Upper lobe of right lung (tissue), 1 donor: ENCODE data around the gene SLX4IP. TPM values are rescaled to one million over a fixed set of nuclear protein-coding genes. Genes with fewer than 3 reads are reported as not detected.
A peak's percentile ranks its signal among the peaks of the same experiment; 100 is the strongest.

ENCODE experiments used
- ATAC-seq: fragments of 200-7000 bp; cut with Tn5 transposase; one replicate; pipeline ENCODE4 v1.9.1; 2020; ENCODE audit warnings: mild to moderate bottlenecking, moderate library complexity
- DNase-seq: peaks from one replicate; pipeline ENCODE4 v3.0.0-alpha.2; 2020
- H3K27ac ChIP-seq: fragments of 200-600 bp; one replicate; pipeline ENCODE4 v1.8.0; 2022
- H3K27me3 ChIP-seq: fragments of 200-600 bp; one replicate; pipeline ENCODE4 v1.8.0; 2022; ENCODE audit warnings: mild to moderate bottlenecking
- H3K36me3 ChIP-seq: fragments of 200-600 bp; one replicate; pipeline ENCODE4 v1.8.0; 2022
- H3K4me1 ChIP-seq: fragments of 200-600 bp; one replicate; pipeline ENCODE4 v1.8.0; 2022
- H3K4me3 ChIP-seq: fragments of 200-600 bp; one replicate; pipeline ENCODE4 v1.8.0; 2022; ENCODE audit warnings: mild to moderate bottlenecking
- H3K9me3 ChIP-seq: fragments of 200-600 bp; one replicate; pipeline ENCODE4 v1.8.0; 2022
- intact Hi-C: fragments of 100-400 bp; cut with DNase I; formaldehyde crosslinking; loops from one replicate; pipeline ENCODE4 v1.11.0; 2022
- total RNA-seq: library from RNA; stranded (reverse); fragmentation: NEBNext Ultra II Directional; extraction: Animal tissue kit (Norgen Biotek cat#: 25700); gene quantifications from one replicate; pipeline ENCODE4 v1.2.1, GENCODE V29; 2021
- TF ChIP-seq, protein P1 (sequence below): fragments of 200-600 bp; IDR thresholded peaks from one replicate; pipeline ENCODE4 v1.8.0; 2022; ENCODE audit warnings: antibody characterized with exemption
- donor health status: DM: no; HTN: yes; CAD: no; lungs with severe emphysema.

Gene SLX4IP
- total RNA-seq, 1 donor from 2014 or later, result 5.4 TPM

DNA sequence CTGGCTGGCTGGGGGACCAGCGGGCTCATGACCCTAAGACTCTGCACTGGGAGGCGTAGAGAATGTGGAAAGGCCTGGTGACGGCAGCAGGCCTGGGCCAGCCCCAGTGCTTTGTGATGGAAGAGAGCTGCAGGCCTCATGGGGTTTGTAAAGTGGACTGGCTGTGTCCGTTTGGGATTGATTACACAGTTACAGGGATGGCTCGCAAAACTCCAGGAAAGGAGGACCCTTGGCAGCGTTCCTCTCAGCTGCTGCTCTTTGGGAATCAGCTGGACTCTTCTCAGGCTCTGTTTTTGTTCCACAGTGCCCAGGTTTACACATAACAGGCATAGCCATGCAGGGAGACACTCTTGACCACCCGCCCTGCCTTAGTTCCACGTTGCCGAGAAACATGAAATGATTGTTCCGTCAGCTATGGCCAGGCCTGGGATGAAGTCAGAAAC is 89.0 kb downstream of the SLX4IP start:
- intact Hi-C loops, result no loop called here
- TF ChIP-seq, protein P1, sequence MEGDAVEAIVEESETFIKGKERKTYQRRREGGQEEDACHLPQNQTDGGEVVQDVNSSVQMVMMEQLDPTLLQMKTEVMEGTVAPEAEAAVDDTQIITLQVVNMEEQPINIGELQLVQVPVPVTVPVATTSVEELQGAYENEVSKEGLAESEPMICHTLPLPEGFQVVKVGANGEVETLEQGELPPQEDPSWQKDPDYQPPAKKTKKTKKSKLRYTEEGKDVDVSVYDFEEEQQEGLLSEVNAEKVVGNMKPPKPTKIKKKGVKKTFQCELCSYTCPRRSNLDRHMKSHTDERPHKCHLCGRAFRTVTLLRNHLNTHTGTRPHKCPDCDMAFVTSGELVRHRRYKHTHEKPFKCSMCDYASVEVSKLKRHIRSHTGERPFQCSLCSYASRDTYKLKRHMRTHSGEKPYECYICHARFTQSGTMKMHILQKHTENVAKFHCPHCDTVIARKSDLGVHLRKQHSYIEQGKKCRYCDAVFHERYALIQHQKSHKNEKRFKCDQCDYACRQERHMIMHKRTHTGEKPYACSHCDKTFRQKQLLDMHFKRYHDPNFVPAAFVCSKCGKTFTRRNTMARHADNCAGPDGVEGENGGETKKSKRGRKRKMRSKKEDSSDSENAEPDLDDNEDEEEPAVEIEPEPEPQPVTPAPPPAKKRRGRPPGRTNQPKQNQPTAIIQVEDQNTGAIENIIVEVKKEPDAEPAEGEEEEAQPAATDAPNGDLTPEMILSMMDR, result no peak
- no peaks in the 10 kb centered on the region for H3K27me3 ChIP-seq
- peak overlapping the region; percentile 8 for H3K27ac ChIP-seq
- peak; percentile 63 for ATAC-seq
- H3K36me3 ChIP-seq, result no peaks in the 10 kb centered on the region
- no peak for DNase-seq
- H3K9me3 ChIP-seq, result no peaks in the 10 kb centered on the region
- no peak overlapping the region for H3K4me3 ChIP-seq
- peaks cover 13% of the 10 kb centered on the region for H3K4me1 ChIP-seq

DNA sequence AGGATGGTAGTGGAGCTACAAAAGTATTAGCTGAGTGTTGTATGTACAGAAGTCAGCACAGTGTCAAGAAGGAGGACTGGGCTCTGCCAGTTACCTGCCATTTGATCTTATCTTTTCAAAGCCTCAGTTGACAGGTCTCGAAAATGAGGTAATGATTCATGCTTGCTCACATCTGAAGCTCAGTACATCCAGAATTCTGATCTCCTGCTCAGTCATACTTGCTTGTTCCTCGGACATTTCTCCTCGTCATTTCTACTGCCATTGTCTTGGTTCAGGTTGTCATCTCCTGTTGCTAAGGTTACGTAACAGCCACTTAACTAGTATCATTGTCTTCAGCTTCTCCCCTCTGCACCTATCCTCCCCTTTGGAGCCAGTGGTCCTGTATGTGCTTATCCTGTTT is 89.5 kb downstream of the SLX4IP start:
- no peak overlapping the region for H3K4me3 ChIP-seq
- H3K9me3 ChIP-seq, result no peaks in the 10 kb centered on the region
- no peaks in the 10 kb centered on the region for H3K27me3 ChIP-seq
- TF ChIP-seq, protein P1, result no peak
- no peak for ATAC-seq
- peaks cover 13% of the 10 kb centered on the region for H3K4me1 ChIP-seq
- peak overlapping the region; percentile 8 for H3K27ac ChIP-seq
- intact Hi-C loops, result no loop called here
- no peaks in the 10 kb centered on the region for H3K36me3 ChIP-seq
- DNase-seq, result no peak

DNA sequence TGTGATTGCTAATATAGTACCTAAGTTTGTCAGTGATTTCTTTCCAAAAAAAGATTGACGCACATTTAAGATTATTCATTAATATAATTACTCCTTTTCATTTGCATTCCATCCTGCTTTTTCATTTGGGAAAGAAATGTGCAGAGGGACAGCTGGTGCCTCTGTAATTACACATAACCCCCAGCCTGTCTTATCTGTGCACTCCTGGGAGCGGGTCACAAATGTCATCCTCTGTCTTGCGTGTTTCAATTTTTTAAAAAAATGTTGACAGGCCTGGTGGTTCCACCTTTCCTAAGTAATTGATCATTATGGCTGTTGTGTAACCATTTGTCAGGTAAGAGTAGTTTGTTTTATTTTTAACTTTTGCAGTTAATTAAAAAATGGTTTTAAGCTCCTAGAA is 92.7 kb downstream of the SLX4IP start:
- no peaks in the 10 kb centered on the region for H3K36me3 ChIP-seq
- ATAC-seq, result no peak
- no peaks in the 10 kb centered on the region for H3K4me1 ChIP-seq
- H3K27ac ChIP-seq, result no peak overlapping the region
- no peaks in the 10 kb centered on the region for H3K9me3 ChIP-seq
- intact Hi-C loops, result no loop called here
- TF ChIP-seq, protein P1, result no peak
- DNase-seq, result no peak
- no peak overlapping the region for H3K4me3 ChIP-seq
- H3K27me3 ChIP-seq, result no peaks in the 10 kb centered on the region

DNA sequence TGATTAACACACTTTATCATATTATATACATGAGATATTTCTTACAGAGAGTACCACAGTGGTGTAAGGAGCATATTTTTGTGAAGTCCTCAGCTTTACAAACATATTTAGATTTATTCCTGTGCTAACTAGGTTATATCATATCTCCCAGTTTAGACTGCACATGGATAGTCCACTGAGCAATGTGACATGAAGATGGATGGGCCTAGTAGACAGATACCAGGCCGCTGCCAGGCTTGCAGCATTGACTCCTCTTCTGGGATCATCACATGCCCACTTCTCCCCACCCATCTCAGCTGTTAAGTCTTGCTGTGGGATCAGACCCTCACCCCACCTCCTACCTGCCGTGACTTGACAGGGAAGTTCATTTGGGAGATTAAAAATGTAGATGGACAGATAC is 95.8 kb downstream of the SLX4IP start:
- DNase-seq, result no peak
- intact Hi-C loops, result no loop called here
- Histone ChIP-seq H3K4me3 (no peak overlapping the region), H3K36me3 (no peaks in the 10 kb centered on the region), H3K4me1 (no peaks in the 10 kb centered on the region), H3K27ac (no peak overlapping the region), H3K27me3 (no peaks in the 10 kb centered on the region), H3K9me3 (no peaks in the 10 kb centered on the region)
- no peak for ATAC-seq
- TF ChIP-seq, protein P1, result no peak

DNA sequence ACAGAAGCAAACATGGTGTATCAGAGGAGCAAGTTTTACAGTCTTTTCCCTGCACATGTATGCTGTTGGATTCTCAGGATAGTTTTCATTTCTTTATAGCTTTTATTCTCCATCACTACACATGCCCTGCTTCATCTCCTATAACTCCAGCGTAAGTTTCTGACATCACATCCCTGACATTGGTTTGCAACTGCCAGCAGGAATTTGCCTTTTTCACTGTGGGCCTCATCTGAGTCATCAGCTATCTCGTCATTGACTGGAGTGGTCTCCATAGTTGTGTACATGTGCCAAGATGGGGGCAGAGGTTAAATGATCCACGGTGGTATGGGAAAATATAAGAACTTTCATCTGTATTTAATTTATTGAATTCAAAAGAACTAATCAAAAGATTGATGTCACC is 96.7 kb downstream of the SLX4IP start:
- DNase-seq, result no peak
- no peaks in the 10 kb centered on the region for H3K9me3 ChIP-seq
- H3K27ac ChIP-seq, result no peak overlapping the region
- intact Hi-C loops, result no loop called here
- TF ChIP-seq, protein P1, result no peak
- H3K27me3 ChIP-seq, result no peaks in the 10 kb centered on the region
- H3K4me1 ChIP-seq, result no peaks in the 10 kb centered on the region
- no peaks in the 10 kb centered on the region for H3K36me3 ChIP-seq
- no peak for ATAC-seq
- H3K4me3 ChIP-seq, result no peak overlapping the region

DNA sequence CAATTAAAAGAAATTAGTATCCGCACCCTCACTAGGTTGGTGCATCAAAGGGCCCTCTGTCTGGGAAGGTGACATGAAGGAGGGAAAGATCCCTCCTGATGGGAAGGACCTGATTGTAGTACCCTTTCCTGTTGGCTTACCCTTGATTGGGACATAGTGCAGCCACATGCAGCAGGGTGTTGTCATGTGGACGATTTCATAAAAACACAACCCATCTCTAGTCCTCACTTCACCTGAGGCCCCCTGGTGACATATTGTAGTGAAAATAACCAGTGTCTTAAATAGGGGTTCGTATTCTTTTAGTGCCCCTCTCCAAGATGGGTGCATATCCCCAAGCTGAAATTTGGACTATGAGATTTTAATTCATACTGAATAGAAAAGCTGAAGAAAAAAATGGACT is 97.3 kb downstream of the SLX4IP start:
- intact Hi-C loops, result no loop called here
- ATAC-seq (no peak), DNase-seq (no peak)
- TF ChIP-seq, protein P1, result no peak
- Histone ChIP-seq H3K27me3 (no peaks in the 10 kb centered on the region), H3K27ac (no peak overlapping the region), H3K36me3 (no peaks in the 10 kb centered on the region), H3K9me3 (no peaks in the 10 kb centered on the region), H3K4me1 (no peaks in the 10 kb centered on the region), H3K4me3 (no peak overlapping the region)
